ENCODE results near the gene OSBPL8. TPM values are rescaled to one million over a fixed set of nuclear protein-coding genes. Genes with fewer than 3 reads are reported as not detected.

Gene OSBPL8
- total and polyA plus RNA-seq, 2 of the 8 experiments (the other 6 are each of a cell fraction or from before 2014, with no cell fraction given), result 10.9 to 81.1 TPM

GRCh38 chr12:76529226-76529918 is 30.2 kb downstream of the OSBPL8 start (continued):
- TF ChIP-seq GABPA (IDR thresholded peaks at IDR 0.05; ENCODE audit: borderline replicate concordance, insufficient read depth, low read length), result no peak

Measured in H1 (cell line).